OCI-M1 (cell line): Measurements from ENCODE around the gene CRIP2.
A peak's percentile ranks its signal among the peaks of the same experiment; 100 is the strongest.

Experiments
- DNase-seq: peaks from one replicate; lab custom pipeline; 2025; lab: John Stamatoyannopoulos, UW

The CRIP2 gene

GRCh38 chr14:105476831-105477659 lies 2.4 kb downstream of the CRIP2 start:
- no peak for DNase-seq

GRCh38 chr14:105477660-105478397 lies 3.2 kb downstream of the CRIP2 start:
- no peak for DNase-seq

- DNase-seq: no peak
Measured at GRCh38 chr14:105478398-105479251, 4.0 kb downstream of the CRIP2 start.

GRCh38 chr14:105479431-105480158 lies 5.0 kb downstream of the CRIP2 start:
- DNase-seq: no peak

- DNase-seq: no peak
Measured at GRCh38 chr14:105480199-105480746, 5.7 kb downstream of the CRIP2 start.

GRCh38 chr14:105480807-105481801 lies 6.5 kb downstream of the CRIP2 start:
- DNase-seq: peak; percentile 88

- DNase-seq: peak; percentile 85
Measured at GRCh38 chr14:105481886-105482457, 7.4 kb downstream of the CRIP2 start.

GRCh38 chr14:105482486-105483110 lies 8.0 kb downstream of the CRIP2 start:
- DNase-seq: no peak

- no peak for DNase-seq
Measured at GRCh38 chr14:105483300-105484068, 8.9 kb downstream of the CRIP2 start.

GRCh38 chr14:105484069-105484996 lies 9.7 kb downstream of the CRIP2 start:
- no peak for DNase-seq

GRCh38 chr14:105484997-105485393 lies 10.4 kb downstream of the CRIP2 start:
- DNase-seq: no peak

- DNase-seq: peak; percentile 77
Measured at GRCh38 chr14:105485739-105486162, 11.1 kb downstream of the CRIP2 start.

GRCh38 chr14:105486163-105486973 lies 11.7 kb downstream of the CRIP2 start, which contains the start of gene CRIP1:
TSS of gene CRIP1 (plus strand) at chr14:105486886. CDS start at chr14:105487260, 374 bp downstream.
- no peak for DNase-seq

GRCh38 chr14:105486974-105487448 lies 12.4 kb downstream of the CRIP2 start:
- DNase-seq: no peak

GRCh38 chr14:105487449-105487985 lies 12.9 kb downstream of the CRIP2 start:
- DNase-seq: peak; percentile 15
